Keratinocyte (primary cell): Measurements from ENCODE around the gene SHD.

Experiments used
- EZH2 ChIP-seq: IDR thresholded peaks from one replicate; pipeline ENCODE4 v1.6.1; 2012; ENCODE audit warnings: inconsistent platforms, mild to moderate bottlenecking, low read length, moderate library complexity
- TF ChIP-seq, protein P1 (sequence below), 3 experiments: IDR thresholded peaks in 1 of 3; conservative IDR thresholded peaks in 1 of 3; optimal IDR thresholded peaks in 1 of 3; 2 replicates in 2 of 3; 3 replicates in 1 of 3; pipeline versions ENCODE3 to v1.5.1; 2011; ENCODE audit warnings: low read length in 3 of 3, mild to moderate bottlenecking in 3 of 3, moderate library complexity in 2 of 3, control low read depth in 1 of 3, inconsistent platforms in 1 of 3; ENCODE audit not compliant: insufficient read depth in 2 of 3; ENCODE audit errors: extremely low read depth in 1 of 3

GRCh38 chr19:4300589-4300988 is 21.5 kb downstream of the SHD start:
- TF ChIP-seq, protein P1, sequence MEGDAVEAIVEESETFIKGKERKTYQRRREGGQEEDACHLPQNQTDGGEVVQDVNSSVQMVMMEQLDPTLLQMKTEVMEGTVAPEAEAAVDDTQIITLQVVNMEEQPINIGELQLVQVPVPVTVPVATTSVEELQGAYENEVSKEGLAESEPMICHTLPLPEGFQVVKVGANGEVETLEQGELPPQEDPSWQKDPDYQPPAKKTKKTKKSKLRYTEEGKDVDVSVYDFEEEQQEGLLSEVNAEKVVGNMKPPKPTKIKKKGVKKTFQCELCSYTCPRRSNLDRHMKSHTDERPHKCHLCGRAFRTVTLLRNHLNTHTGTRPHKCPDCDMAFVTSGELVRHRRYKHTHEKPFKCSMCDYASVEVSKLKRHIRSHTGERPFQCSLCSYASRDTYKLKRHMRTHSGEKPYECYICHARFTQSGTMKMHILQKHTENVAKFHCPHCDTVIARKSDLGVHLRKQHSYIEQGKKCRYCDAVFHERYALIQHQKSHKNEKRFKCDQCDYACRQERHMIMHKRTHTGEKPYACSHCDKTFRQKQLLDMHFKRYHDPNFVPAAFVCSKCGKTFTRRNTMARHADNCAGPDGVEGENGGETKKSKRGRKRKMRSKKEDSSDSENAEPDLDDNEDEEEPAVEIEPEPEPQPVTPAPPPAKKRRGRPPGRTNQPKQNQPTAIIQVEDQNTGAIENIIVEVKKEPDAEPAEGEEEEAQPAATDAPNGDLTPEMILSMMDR (optimal IDR thresholded peaks at IDR 0.05 in 1 of 3, IDR thresholded peaks at IDR 0.05 in 1 of 3, conservative IDR thresholded peaks at IDR 0.05 in 1 of 3; ENCODE audit: extremely low read depth in 1 of 3, insufficient read depth in 2 of 3, low read length in 3 of 3): no peak
- TF ChIP-seq EZH2: no peak
